ENCODE measurements around the gene NPIPB9.
"Not testable (repeated sequence)": the region's sequence is repeated elsewhere in the genome, so short reads cannot be mapped to it uniquely, and the experiment has no call there.

NPIPB9 gene

GRCh38 chr16:28802235-28803019, 50.8 kb downstream of the NPIPB9 start:
- DNase-seq (ENCODE audit: low spot score); in situ Hi-C loops (cut with MboI; ENCODE audit: low sequenced_read_pairs, unreplicated experiment): not testable (repeated sequence)
- peak; percentile 68 for TF ChIP-seq CTCF (IDR thresholded peaks at IDR 0.05; ENCODE audit: borderline replicate concordance, control extremely low read depth, extremely low read depth, insufficient read depth, missing control alignments)

- DNase-seq (ENCODE audit: low spot score); in situ Hi-C loops (cut with MboI; ENCODE audit: low sequenced_read_pairs, unreplicated experiment): not testable (repeated sequence)
These were observed 56.0 kb downstream of the NPIPB9 start for GRCh38 chr16:28807445-28808120.

GRCh38 chr16:28820016-28820415, 68.4 kb downstream of the NPIPB9 start:
- no peak for TF ChIP-seq CTCF (IDR thresholded peaks at IDR 0.05; ENCODE audit: borderline replicate concordance, control extremely low read depth, extremely low read depth, insufficient read depth, missing control alignments)
- DNase-seq (ENCODE audit: low spot score): no peak
- in situ Hi-C loops (cut with MboI; ENCODE audit: low sequenced_read_pairs, unreplicated experiment): no loop called here

GRCh38 chr16:28820546-28820945, 69.0 kb downstream of the NPIPB9 start:
- DNase-seq (ENCODE audit: low spot score); in situ Hi-C loops (cut with MboI; ENCODE audit: low sequenced_read_pairs, unreplicated experiment): not testable (repeated sequence)

GRCh38 chr16:28821874-28822519, 70.4 kb downstream of the NPIPB9 start:
- TF ChIP-seq CTCF (IDR thresholded peaks at IDR 0.05; ENCODE audit: borderline replicate concordance, control extremely low read depth, extremely low read depth, insufficient read depth, missing control alignments): no peak
- no peak for DNase-seq (ENCODE audit: low spot score)
- in situ Hi-C loops (cut with MboI; ENCODE audit: low sequenced_read_pairs, unreplicated experiment): no loop called here

All from GM13976 (cell line).